ENCODE results near the gene CCDC60.

Gene CCDC60

GRCh38 chr12:119294211-119294610 is 40.3 kb upstream of the CCDC60 start:
- no peaks in the 10 kb centered on the region for H4K20me1 ChIP-seq (ENCODE audit: control insufficient read depth, insufficient read depth, low read depth, low read length)
- H3K79me2 ChIP-seq (ENCODE audit: control insufficient read depth, low read length): no peaks in the 10 kb centered on the region
- H3K4me2 ChIP-seq (ENCODE audit: low read length): no peak overlapping the region
- H3K27ac ChIP-seq (ENCODE audit: low read depth, low read length): no peak overlapping the region
- H3K4me3 ChIP-seq (ENCODE audit: low read length): no peak overlapping the region
- no peaks in the 10 kb centered on the region for H3K4me1 ChIP-seq (ENCODE audit: control insufficient read depth, low read length)
- no peaks in the 10 kb centered on the region for H3F3A ChIP-seq (ENCODE audit: control insufficient read depth, insufficient read depth)
- H3K27me3 ChIP-seq (ENCODE audit: control insufficient read depth, low read length): 0 out of 2 replicates have a peak, but pooled peaks cover 2% of the 10 kb centered on the region
- H3K9me3 ChIP-seq (ENCODE audit: control insufficient read depth, insufficient read depth, low read length): no peaks in the 10 kb centered on the region
- no peaks in the 10 kb centered on the region for H3K36me3 ChIP-seq (ENCODE audit: control insufficient read depth, low read length)
- TF ChIP-seq CTCF (IDR thresholded peaks at IDR 0.05; ENCODE audit: low read depth, low read length, poor library complexity, severe bottlenecking): no peak
- TF ChIP-seq EZH2phosphoT487 (IDR thresholded peaks at IDR 0.05; ENCODE audit: borderline replicate concordance, low read length): no peak
- H3K9me2 ChIP-seq (replicated peaks; ENCODE audit: control insufficient read depth, low read length): no peaks in the 10 kb centered on the region

- Histone ChIP-seq H3K4me1 (ENCODE audit: control insufficient read depth, low read length) (no peaks in the 10 kb centered on the region), H3F3A (ENCODE audit: control insufficient read depth, insufficient read depth) (no peaks in the 10 kb centered on the region), H3K4me2 (ENCODE audit: low read length) (no peak overlapping the region), H3K9me2 (replicated peaks; ENCODE audit: control insufficient read depth, low read length) (no peaks in the 10 kb centered on the region), H3K36me3 (ENCODE audit: control insufficient read depth, low read length) (no peaks in the 10 kb centered on the region), H4K20me1 (ENCODE audit: control insufficient read depth, insufficient read depth, low read depth, low read length) (no peaks in the 10 kb centered on the region), H3K27me3 (ENCODE audit: control insufficient read depth, low read length) (0 out of 2 replicates have a peak, but pooled peaks cover 2% of the 10 kb centered on the region), H3K4me3 (ENCODE audit: low read length) (no peak overlapping the region), H3K27ac (ENCODE audit: low read depth, low read length) (no peak overlapping the region), H3K79me2 (ENCODE audit: control insufficient read depth, low read length) (no peaks in the 10 kb centered on the region), H3K9me3 (ENCODE audit: control insufficient read depth, insufficient read depth, low read length) (no peaks in the 10 kb centered on the region)
- no peak for TF ChIP-seq CTCF (IDR thresholded peaks at IDR 0.05; ENCODE audit: low read depth, low read length, poor library complexity, severe bottlenecking)
- TF ChIP-seq EZH2phosphoT487 (IDR thresholded peaks at IDR 0.05; ENCODE audit: borderline replicate concordance, low read length): no peak
Measured at GRCh38 chr12:119296535-119296934, 38.0 kb upstream of the CCDC60 start.

- Histone ChIP-seq H3K27me3 (ENCODE audit: control insufficient read depth, low read length) (0 out of 2 replicates have a peak, but pooled peaks cover 2% of the 10 kb centered on the region), H3K4me2 (ENCODE audit: low read length) (no peak overlapping the region), H3K36me3 (ENCODE audit: control insufficient read depth, low read length) (no peaks in the 10 kb centered on the region), H3K9me2 (replicated peaks; ENCODE audit: control insufficient read depth, low read length) (no peaks in the 10 kb centered on the region), H3K9me3 (ENCODE audit: control insufficient read depth, insufficient read depth, low read length) (no peaks in the 10 kb centered on the region), H3K4me1 (ENCODE audit: control insufficient read depth, low read length) (no peaks in the 10 kb centered on the region), H3K79me2 (ENCODE audit: control insufficient read depth, low read length) (no peaks in the 10 kb centered on the region), H3K4me3 (ENCODE audit: low read length) (no peak overlapping the region), H3F3A (ENCODE audit: control insufficient read depth, insufficient read depth) (no peaks in the 10 kb centered on the region), H4K20me1 (ENCODE audit: control insufficient read depth, insufficient read depth, low read depth, low read length) (no peaks in the 10 kb centered on the region), H3K27ac (ENCODE audit: low read depth, low read length) (no peak overlapping the region)
- TF ChIP-seq CTCF (IDR thresholded peaks at IDR 0.05; ENCODE audit: low read depth, low read length, poor library complexity, severe bottlenecking): no peak
- no peak for TF ChIP-seq EZH2phosphoT487 (IDR thresholded peaks at IDR 0.05; ENCODE audit: borderline replicate concordance, low read length)
Measured at GRCh38 chr12:119299130-119299529, 35.4 kb upstream of the CCDC60 start.

All from DOHH2 (cell line).